Right cardiac atrium (tissue), 5 donors: ENCODE results near the gene FTO. TPM values are rescaled to one million over a fixed set of nuclear protein-coding genes. Genes with fewer than 3 reads are reported as not detected.

ENCODE experiments used
- ATAC-seq, 2 donors: fragments of 200-7000 bp; cut with Tn5 transposase; one replicate each; pipeline versions ENCODE4 v1.8.0 to v1.9.1; 2020; ENCODE audit warnings: moderate library complexity in 2 of 2, mild to moderate bottlenecking in 1 of 2
- DNase-seq, 3 donors: peaks; one replicate each; pipeline ENCODE4 v3.0.0-alpha.2; 2020
- H3K27ac ChIP-seq: one replicate; pipeline ENCODE4 v1.5.1; 2013; ENCODE audit warnings: mild to moderate bottlenecking, low read length, control low read depth, moderate library complexity
- H3K27me3 ChIP-seq: one replicate; pipeline ENCODE4 v1.6.1; 2013; ENCODE audit not compliant: control insufficient read depth, insufficient read depth
- H3K4me1 ChIP-seq: one replicate; pipeline ENCODE4 v1.6.1; 2013; ENCODE audit warnings: low read length; ENCODE audit not compliant: control insufficient read depth, insufficient read depth
- H3K4me3 ChIP-seq: one replicate; pipeline ENCODE4 v1.5.1; 2013; ENCODE audit warnings: low read length, control low read depth
- H3K9me3 ChIP-seq: one replicate; pipeline ENCODE4 v1.6.1; 2013; ENCODE audit warnings: low read length; ENCODE audit not compliant: control insufficient read depth
- WGBS: extraction: QIAGEN DNeasy Blood & Tissue Kit; methylation state at CpG from one replicate; pipeline ENCODE4 v1.1.7; 2013; 5-methylcytosine and 5-hydroxymethylcytosine counted together
- intact Hi-C, 4 donors: fragments of 100-400 bp; cut with DNase I; formaldehyde crosslinking; loops; one replicate each; pipeline versions ENCODE4 v1.11.0 to v1.14.0; 2022 to 2023
- long read RNA-seq, 4 donors: library from polyadenylated mRNA; unstranded; transcript quantifications; one replicate each; pipeline ENCODE4 v2.0.0, GENCODE V29; 2020 to 2021
- polyA plus RNA-seq: library from polyadenylated mRNA; stranded (reverse); fragments of 200-250 nt; gene quantifications from one replicate; pipeline ENCODE4 v1.2.3, GENCODE V29; 2013
- total RNA-seq, 4 donors: library from RNA; stranded (reverse); fragmentation: NEBNext Ultra II Directional; extraction: Animal tissue kit (Norgen Biotek cat#: 25700); gene quantifications; one replicate each; pipeline ENCODE4 v1.2.1, GENCODE V29; 2021
- donor health status: healthy with polysubstance abuse.
- donor health status: DM: no; HTN: yes; CAD: no.
- donor health status: DM: no; HTN: no; CAD: no.
- donor health status: DM: no; HTN: yes; CAD: no; lungs with severe emphysema.
- donor health status: DM: yes; HTN: yes; CAD: no.

FTO gene
- total RNA-seq = 10 to 100 TPM; 75.2 to 86.3 (median 78.9) TPM
- polyA plus RNA-seq = 21.9 TPM
- long read RNA-seq, donor 1, full-length matches to known transcripts = 26 of 44 reads
- long read RNA-seq, donor 1, partial matches to known transcripts = 2 of 44 reads
- long read RNA-seq, donor 1, other reads (novel, unspliced or antisense) = 16 of 44 reads
- long read RNA-seq, donor 2, full-length matches to known transcripts = 10 of 13 reads
- long read RNA-seq, donor 2, partial matches to known transcripts = 1 of 13 reads
- long read RNA-seq, donor 2, other reads (novel, unspliced or antisense) = 2 of 13 reads
- long read RNA-seq, donor 3, full-length matches to known transcripts = 55 of 81 reads
- long read RNA-seq, donor 3, partial matches to known transcripts = 7 of 81 reads
- long read RNA-seq, donor 3, other reads (novel, unspliced or antisense) = 19 of 81 reads
- long read RNA-seq, donor 4, full-length matches to known transcripts = 8 of 14 reads
- long read RNA-seq, donor 4, partial matches to known transcripts = 3 of 14 reads
- long read RNA-seq, donor 4, other reads (novel, unspliced or antisense) = 3 of 14 reads

DNA sequence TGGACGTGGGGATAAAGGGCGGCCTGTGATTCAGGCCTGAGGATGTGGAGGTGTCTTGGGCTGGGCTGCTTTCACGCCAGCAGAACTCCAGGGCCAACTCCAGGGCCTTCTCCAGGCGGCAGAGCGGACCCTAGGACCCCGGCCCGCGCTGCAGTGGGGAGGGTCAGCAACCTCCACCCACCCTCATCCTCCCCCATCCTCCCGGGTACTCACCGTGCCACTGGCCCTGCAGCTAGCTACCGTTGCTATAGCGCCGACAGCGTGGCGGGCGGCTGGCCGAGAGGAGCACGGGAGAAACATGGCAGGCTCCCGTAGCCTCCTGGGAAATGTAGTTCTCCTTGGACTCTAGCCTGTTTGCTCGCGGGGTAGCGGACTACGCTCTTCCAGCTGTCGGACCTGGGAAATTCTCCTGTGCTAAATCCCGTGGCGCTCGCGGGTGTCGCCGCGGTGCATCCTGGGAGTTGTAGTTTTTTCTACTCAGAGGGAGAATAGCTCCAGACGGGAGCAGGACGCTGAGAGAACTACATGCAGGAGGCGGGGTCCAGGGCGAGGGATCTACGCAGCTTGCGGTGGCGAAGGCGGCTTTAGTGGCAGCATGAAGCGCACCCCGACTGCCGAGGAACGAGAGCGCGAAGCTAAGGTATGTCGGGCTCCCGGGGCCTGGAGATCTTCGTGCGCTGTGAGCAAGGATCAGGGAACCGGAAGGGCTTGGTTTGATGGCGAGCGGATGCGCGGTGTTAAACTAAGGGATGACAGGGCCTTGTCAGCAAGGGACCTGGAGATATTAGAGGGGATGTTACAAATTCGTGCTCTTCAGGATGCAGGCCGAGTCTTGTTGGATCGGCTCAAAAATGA, at the start of gene FTO, which contains the start of gene RPGRIP1L:
TSS of gene FTO (plus strand) at position 567 of the 855 bp plus-strand sequence.
TSS of gene RPGRIP1L (minus strand) at position 270 of the 855 bp plus-strand sequence. CDS start 3,136 bp downstream, outside the sequence.
- Histone ChIP-seq H3K4me3 (peak within 1 kb of the TSS; percentile 77), H3K4me1 (no peaks in the 10 kb centered on the region), H3K27me3 (no peaks in the 10 kb centered on the region), H3K9me3 (no peaks in the 10 kb centered on the region), H3K27ac (peak within 1 kb of the TSS; percentile 66)
- WGBS = under 1% methylated on average over 57 of the region's 57 CpGs
- DNase-seq = peak; percentile 99
- peak; percentile 100 for ATAC-seq
- intact Hi-C loops = loop anchor here in 1 of 4 donors (10.0 kb wide), 1 partner anchor 269 kb away; the partner anchor contains the start of gene RBL2

DNA sequence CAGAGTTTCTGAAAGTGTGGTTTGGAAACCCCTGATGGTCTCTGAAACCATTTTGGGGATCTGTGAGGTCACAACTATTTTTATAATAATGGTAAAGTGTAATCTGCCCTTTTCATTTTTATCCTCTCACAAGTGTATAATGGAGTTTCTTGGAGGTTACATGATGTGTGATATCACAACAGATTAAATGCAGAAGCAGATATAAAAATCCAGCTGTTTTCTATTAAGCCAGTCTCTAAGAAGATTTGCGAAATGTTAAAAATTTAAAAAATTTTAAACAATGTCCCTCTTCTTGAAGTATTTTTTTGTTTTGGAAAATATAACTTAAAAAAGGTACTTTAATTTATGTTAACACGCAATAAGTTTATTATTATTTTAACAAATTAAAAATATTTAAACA, 49.0 kb upstream of the FTO start:
- intact Hi-C loops = no loop called here
- Histone ChIP-seq H3K27me3 (no peaks in the 10 kb centered on the region), H3K9me3 (no peaks in the 10 kb centered on the region), H3K27ac (no peak overlapping the region), H3K4me3 (no peak overlapping the region), H3K4me1 (no peaks in the 10 kb centered on the region)
- 97% methylated on average over 2 of the region's 2 CpGs for WGBS
- no peak for DNase-seq
- no peak for ATAC-seq

DNA sequence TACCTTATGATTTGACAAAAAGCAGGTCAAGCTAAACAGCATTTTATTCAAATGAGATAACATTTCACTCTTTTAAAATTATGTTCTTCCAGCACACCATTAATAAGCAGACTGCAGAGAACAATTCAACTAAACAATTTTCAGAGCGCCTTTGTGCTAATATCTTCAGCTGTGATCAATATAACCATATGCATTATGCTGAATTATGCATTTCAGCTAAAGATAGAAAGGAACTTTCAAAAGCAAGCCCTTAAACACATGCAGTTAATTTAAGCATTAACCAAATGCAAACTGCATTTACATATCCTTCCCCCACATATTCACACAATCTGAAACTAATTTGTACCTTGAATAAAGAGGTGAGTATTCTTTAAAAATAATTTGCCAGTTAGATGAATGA, 41.9 kb upstream of the FTO start:
- intact Hi-C loops = no loop called here
- ATAC-seq = no peak
- DNase-seq = no peak
- 97% methylated on average over 1 of the region's 1 CpG for WGBS
- no peak overlapping the region for H3K27ac ChIP-seq
- H3K4me1 ChIP-seq = no peaks in the 10 kb centered on the region
- H3K9me3 ChIP-seq = no peaks in the 10 kb centered on the region
- H3K4me3 ChIP-seq = no peak overlapping the region
- no peaks in the 10 kb centered on the region for H3K27me3 ChIP-seq

DNA sequence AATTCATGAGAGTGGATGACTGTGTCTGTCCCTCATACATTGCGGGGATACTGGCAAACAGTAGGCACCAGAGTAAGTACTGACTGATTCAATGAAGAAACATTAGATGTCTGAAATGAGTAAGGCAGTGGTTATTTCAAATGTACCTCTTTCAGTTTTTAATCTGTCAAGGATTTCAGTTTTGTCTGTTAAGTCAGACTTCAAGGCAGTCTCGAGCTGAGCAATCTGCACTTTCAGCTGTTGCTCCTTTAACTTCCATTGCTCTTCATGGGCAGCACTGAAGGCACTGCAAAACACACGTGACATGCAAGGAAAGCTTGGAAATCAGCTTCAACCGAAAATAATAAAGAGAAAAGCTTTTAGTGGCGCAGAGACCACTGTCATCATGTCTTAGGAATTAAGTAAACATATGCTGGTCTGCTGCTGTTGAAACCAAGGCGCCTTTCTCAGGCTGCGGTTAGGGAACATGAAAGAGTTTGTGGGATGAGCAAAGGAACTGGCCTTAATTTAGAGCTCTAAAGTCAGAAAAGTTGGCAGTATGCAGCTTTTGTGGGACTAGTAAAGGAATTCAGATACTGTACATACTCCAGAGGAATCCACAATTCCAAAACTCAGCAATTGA, 39.1 kb upstream of the FTO start:
- H3K9me3 ChIP-seq = no peaks in the 10 kb centered on the region
- H3K27me3 ChIP-seq = no peaks in the 10 kb centered on the region
- peak in 1 of 2 donors; percentile 24 for ATAC-seq
- WGBS = 45% methylated on average over 7 of the region's 7 CpGs
- no peak overlapping the region for H3K27ac ChIP-seq
- peak overlapping the region; percentile 15 for H3K4me3 ChIP-seq
- intact Hi-C loops = no loop called here
- no peaks in the 10 kb centered on the region for H3K4me1 ChIP-seq
- peak in 1 of 3 donors; percentile 32 for DNase-seq

DNA sequence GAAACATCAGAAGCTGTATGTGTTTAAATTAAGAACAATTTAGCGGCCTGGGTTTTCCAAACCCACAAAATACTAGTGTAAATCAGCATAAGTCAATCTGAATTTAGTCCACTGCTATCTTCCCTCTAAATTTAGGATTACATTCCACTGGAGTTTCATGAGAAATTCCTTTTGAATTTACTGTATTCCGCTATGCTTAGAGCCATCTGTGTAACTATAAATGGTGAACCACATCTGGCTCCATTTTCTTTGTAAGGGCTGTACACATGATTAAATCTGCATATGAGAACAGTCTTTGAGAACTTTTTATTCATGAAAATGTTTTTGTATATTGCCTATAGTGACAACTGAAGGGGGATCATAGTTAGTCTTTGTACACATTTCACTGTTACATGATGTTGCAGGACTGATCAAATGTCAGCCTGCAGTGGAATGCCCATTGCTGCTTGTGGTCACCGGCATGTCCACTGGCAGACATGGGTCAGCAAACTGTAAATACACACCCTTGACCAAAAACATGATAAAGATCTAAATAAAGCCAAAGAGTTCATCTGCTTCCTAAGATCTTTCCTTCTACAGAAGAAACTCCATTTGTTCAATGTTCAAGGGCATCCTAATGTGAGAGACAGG, 37.1 kb upstream of the FTO start:
- intact Hi-C loops = no loop called here
- ATAC-seq (no peak), DNase-seq (no peak)
- Histone ChIP-seq H3K27ac (no peak overlapping the region), H3K4me3 (no peak overlapping the region), H3K27me3 (no peaks in the 10 kb centered on the region), H3K4me1 (no peaks in the 10 kb centered on the region), H3K9me3 (no peaks in the 10 kb centered on the region)
- WGBS = 94% methylated on average over 3 of the region's 3 CpGs

DNA sequence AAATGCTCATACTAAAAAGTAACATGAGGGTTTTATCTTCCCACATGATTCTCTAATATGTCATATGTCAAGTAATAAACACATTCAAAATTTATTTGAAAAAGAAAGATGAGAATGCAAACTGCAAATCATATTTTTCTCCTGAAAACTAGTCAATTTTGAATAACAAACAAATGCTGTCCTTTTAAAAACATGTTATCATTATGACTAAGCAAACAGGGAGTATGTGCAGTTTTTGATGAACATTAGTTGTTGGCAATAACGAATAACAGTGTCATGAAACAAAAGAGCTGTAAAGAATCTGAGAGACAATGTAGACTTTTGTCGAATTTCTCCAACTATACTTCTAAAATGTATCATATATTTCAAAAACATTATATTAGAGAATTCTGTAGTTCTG, 35.1 kb upstream of the FTO start:
- no peak for DNase-seq
- no peak for ATAC-seq
- no peaks in the 10 kb centered on the region for H3K27me3 ChIP-seq
- H3K27ac ChIP-seq = no peak overlapping the region
- H3K4me1 ChIP-seq = no peaks in the 10 kb centered on the region
- 79% methylated on average over 2 of the region's 2 CpGs for WGBS
- no peaks in the 10 kb centered on the region for H3K9me3 ChIP-seq
- no peak overlapping the region for H3K4me3 ChIP-seq
- intact Hi-C loops = no loop called here

DNA sequence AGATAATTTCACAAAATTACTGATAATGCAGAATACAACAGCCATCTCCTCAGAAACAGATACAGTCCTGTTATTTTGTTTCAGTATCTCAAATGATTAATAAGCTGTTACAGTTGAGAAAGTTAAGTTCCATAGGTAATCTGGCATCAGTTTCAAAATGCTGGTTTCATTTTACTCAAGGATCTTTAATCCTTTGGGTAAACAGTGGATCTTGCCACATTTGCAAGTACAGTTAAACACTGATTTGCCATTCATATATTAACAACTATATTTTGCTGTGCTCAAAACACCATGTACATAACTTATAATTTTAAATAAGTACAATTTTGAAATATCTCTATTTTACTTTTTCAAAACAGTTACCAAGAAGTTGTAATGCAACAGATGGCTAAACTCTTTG, 31.5 kb upstream of the FTO start:
- no peak overlapping the region for H3K27ac ChIP-seq
- ATAC-seq = no peak
- no peaks in the 10 kb centered on the region for H3K9me3 ChIP-seq
- DNase-seq = no peak
- no peaks in the 10 kb centered on the region for H3K27me3 ChIP-seq
- H3K4me3 ChIP-seq = no peak overlapping the region
- H3K4me1 ChIP-seq = no peaks in the 10 kb centered on the region
- intact Hi-C loops = no loop called here

DNA sequence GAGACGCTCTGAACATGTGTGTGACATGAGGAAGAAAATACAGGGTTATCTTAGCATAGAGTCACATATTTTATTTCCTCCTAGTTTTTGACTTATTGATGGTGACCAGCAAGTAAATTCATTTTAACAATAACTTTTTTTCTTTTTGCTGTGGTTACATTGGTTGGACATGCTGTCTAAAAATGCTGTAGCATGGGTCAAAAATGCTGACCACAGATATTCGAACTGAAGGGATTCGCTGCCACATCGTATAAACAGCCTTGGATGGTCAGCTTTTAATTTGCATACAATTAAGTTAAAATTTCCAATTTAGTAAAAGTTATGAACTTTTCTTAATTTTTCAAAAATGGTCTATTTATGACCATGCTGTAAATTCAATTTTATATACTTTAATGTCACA, 30.8 kb upstream of the FTO start:
- ATAC-seq (no peak), DNase-seq (no peak)
- Histone ChIP-seq H3K4me1 (no peaks in the 10 kb centered on the region), H3K4me3 (no peak overlapping the region), H3K27ac (no peak overlapping the region), H3K9me3 (no peaks in the 10 kb centered on the region), H3K27me3 (no peaks in the 10 kb centered on the region)
- WGBS = over 99% methylated on average over 4 of the region's 4 CpGs
- intact Hi-C loops = no loop called here

DNA sequence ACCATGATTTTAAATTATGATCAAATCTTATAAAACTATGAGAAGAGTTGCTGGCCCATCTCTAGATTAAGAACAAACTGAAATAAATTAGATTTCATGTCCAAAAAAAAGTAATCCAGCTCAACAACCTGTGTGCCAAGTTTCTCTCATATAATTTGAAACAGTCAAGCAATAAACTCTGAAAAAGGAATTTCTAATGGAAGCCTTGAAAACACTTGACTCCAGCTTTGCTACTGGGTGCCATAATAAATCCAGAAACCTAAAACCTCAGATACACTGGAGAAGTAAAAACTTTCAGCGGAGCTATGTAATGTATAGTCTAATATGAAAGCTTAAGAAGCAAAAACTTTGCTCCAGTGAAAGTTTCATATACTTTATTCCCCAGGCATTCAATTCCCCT, 25.8 kb upstream of the FTO start:
- intact Hi-C loops = no loop called here
- DNase-seq (no peak), ATAC-seq (no peak)
- Histone ChIP-seq H3K27me3 (no peaks in the 10 kb centered on the region), H3K4me3 (no peak overlapping the region), H3K4me1 (no peaks in the 10 kb centered on the region), H3K9me3 (no peaks in the 10 kb centered on the region), H3K27ac (no peak overlapping the region)
- whole genome bisulfite sequencing = 97% methylated on average over 1 of the region's 1 CpG

DNA sequence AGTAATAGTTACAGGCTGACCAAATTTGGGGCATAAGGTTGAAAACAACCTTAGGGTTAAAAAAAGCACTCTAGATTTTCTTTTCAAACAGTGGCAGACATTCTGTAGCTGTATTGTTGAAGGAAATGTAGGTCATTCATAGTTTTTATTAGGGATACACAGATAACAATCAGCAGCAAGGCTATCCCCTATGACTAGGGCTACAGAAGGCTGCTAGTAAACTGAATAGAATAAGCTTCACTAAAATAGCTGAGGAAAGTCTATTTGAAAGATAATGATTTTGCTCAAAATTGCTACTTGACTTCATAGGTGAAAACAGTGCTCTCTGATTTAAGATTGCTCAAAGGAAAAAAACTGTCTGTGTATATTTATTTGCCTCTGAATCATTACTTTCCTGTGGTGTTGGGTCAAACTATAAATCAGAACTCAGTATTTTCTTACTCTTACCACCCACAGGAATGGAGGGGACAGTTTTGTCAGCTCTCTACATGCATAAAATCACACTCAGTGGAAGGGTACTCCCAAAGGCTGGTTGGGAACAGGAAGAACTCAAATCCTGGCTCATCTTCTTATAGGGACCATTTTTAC, 25.1 kb upstream of the FTO start:
- Histone ChIP-seq H3K9me3 (no peaks in the 10 kb centered on the region), H3K27ac (no peak overlapping the region), H3K27me3 (no peaks in the 10 kb centered on the region), H3K4me1 (no peaks in the 10 kb centered on the region), H3K4me3 (no peak overlapping the region)
- intact Hi-C loops = no loop called here
- no peak for ATAC-seq
- no peak for DNase-seq
